Stimulated activated CD4-positive, alpha-beta T cell treated with anti-CD3 and anti-CD28 coated beads, Interleukin-1b, Interleukin-23, amount 100 ng/mL, for 24 hours (primary cell): Measurements from ENCODE around the gene SREBF2.
"Not testable (repeated sequence)": the region's sequence is repeated elsewhere in the genome, so short reads cannot be mapped to it uniquely, and the experiment has no call there.

Experiments used
- DNase-seq, 4 experiments: peaks; one replicate each; pipeline ENCODE4 v3.0.0-alpha.2; 2020; ENCODE audit warnings: low read depth in 4 of 4, low spot score in 1 of 4

Gene SREBF2

GRCh38 chr22:41820447-41820846 is 12.5 kb upstream of the SREBF2 start:
- DNase-seq: no peak

- no peak for DNase-seq
Observed at GRCh38 chr22:41821471-41822316, 11.2 kb upstream of the SREBF2 start.

GRCh38 chr22:41822317-41823057 is 10.4 kb upstream of the SREBF2 start:
- no peak for DNase-seq

- no peak for DNase-seq
Observed at GRCh38 chr22:41823797-41824196, 9.1 kb upstream of the SREBF2 start.

- DNase-seq: no peak
Observed at GRCh38 chr22:41825376-41825775, 7.5 kb upstream of the SREBF2 start.

GRCh38 chr22:41826021-41826420 is 6.9 kb upstream of the SREBF2 start:
- DNase-seq: no peak

GRCh38 chr22:41826430-41827383 is 6.2 kb upstream of the SREBF2 start:
- no peak for DNase-seq

- no peak for DNase-seq
Observed at GRCh38 chr22:41827671-41828070, 5.2 kb upstream of the SREBF2 start.

GRCh38 chr22:41828516-41828915 is 4.4 kb upstream of the SREBF2 start:
- no peak for DNase-seq

- DNase-seq: no peak
Observed at GRCh38 chr22:41830174-41830573, 2.7 kb upstream of the SREBF2 start.

GRCh38 chr22:41831383-41831782 is 1.5 kb upstream of the SREBF2 start:
- no peak for DNase-seq

- no peak for DNase-seq
Observed at GRCh38 chr22:41831828-41832552, 915 bp upstream of the SREBF2 start.

GRCh38 chr22:41833369-41834004 is 582 bp downstream of the SREBF2 start:
- peak in 2 of 4 experiments; percentile 28 to 35 for DNase-seq

GRCh38 chr22:41834005-41834944 is 1.4 kb downstream of the SREBF2 start:
- DNase-seq: no peak

GRCh38 chr22:41835462-41835861 is 2.6 kb downstream of the SREBF2 start:
- DNase-seq: not testable (repeated sequence)

GRCh38 chr22:41836551-41836950 is 3.6 kb downstream of the SREBF2 start:
- DNase-seq: no peak

GRCh38 chr22:41838842-41839618 is 6.1 kb downstream of the SREBF2 start:
- no peak for DNase-seq

- no peak for DNase-seq
Observed at GRCh38 chr22:41840216-41840615, 7.3 kb downstream of the SREBF2 start.
